HG02610 (cell line): ENCODE results near the gene SP1.
"Not testable (repeated sequence)": the region's sequence is repeated elsewhere in the genome, so short reads cannot be mapped to it uniquely, and the experiment has no call there.

ENCODE experiments used
- ATAC-seq: cut with Tn5 transposase; IDR thresholded peaks from one replicate; pipeline ENCODE4 v1.9.1; 2021; ENCODE audit warnings: mild to moderate bottlenecking, moderate library complexity; ENCODE audit not compliant: unreplicated experiment

Gene SP1

GRCh38 chr12:53380104-53380793, at the start of gene SP1:
TSS of gene SP1 (plus strand) at chr12:53380176. CDS start at chr12:53380292, 116 bp downstream.
- ATAC-seq = peak; percentile 47

GRCh38 chr12:53330671-53331070, 49.3 kb upstream of the SP1 start:
- no peak for ATAC-seq

- not testable (repeated sequence) for ATAC-seq
These were observed 47.6 kb upstream of the SP1 start for GRCh38 chr12:53332339-53332738.

GRCh38 chr12:53332744-53333143, 47.2 kb upstream of the SP1 start:
- no peak for ATAC-seq

GRCh38 chr12:53333289-53333688, 46.7 kb upstream of the SP1 start:
- no peak for ATAC-seq

GRCh38 chr12:53333845-53334244, 46.1 kb upstream of the SP1 start:
- no peak for ATAC-seq

GRCh38 chr12:53334822-53335221, 45.2 kb upstream of the SP1 start:
- no peak for ATAC-seq

- ATAC-seq = no peak
These were observed 43.7 kb upstream of the SP1 start, which contains the start of gene SP7 for GRCh38 chr12:53336181-53336681. TSS of gene SP7 (minus strand) at chr12:53336354. CDS start at chr12:53335646, 708 bp downstream.

GRCh38 chr12:53338017-53338416, 42.0 kb upstream of the SP1 start:
- no peak for ATAC-seq

GRCh38 chr12:53338916-53339315, 41.1 kb upstream of the SP1 start:
- no peak for ATAC-seq

GRCh38 chr12:53340398-53340797, 39.6 kb upstream of the SP1 start:
- no peak for ATAC-seq

GRCh38 chr12:53343449-53343848, 36.5 kb upstream of the SP1 start:
- ATAC-seq = no peak

- no peak for ATAC-seq
These were observed 36.0 kb upstream of the SP1 start for GRCh38 chr12:53343969-53344368.

GRCh38 chr12:53344487-53344823, 35.5 kb upstream of the SP1 start:
- ATAC-seq = no peak

- no peak for ATAC-seq
These were observed 35.0 kb upstream of the SP1 start for GRCh38 chr12:53344824-53345485.

GRCh38 chr12:53345486-53346188, 34.3 kb upstream of the SP1 start:
- no peak for ATAC-seq

- ATAC-seq = no peak
These were observed 33.5 kb upstream of the SP1 start for GRCh38 chr12:53346491-53346890.

GRCh38 chr12:53347905-53348304, 32.1 kb upstream of the SP1 start:
- no peak for ATAC-seq

GRCh38 chr12:53352331-53353256, 27.4 kb upstream of the SP1 start:
- ATAC-seq = peak; percentile 73

- ATAC-seq = no peak
These were observed 26.7 kb upstream of the SP1 start for GRCh38 chr12:53353257-53353655.

GRCh38 chr12:53355121-53355520, 24.9 kb upstream of the SP1 start:
- ATAC-seq = no peak
